Measurements from ENCODE around the gene USP35. TPM values are rescaled to one million over a fixed set of nuclear protein-coding genes. Genes with fewer than 3 reads are reported as not detected.

USP35 gene
- polyA plus RNA-seq, 3 donors: 0.42 to 7.6 (median 0.63) TPM

- Histone ChIP-seq H3K4me2 (replicated peaks; ENCODE audit: extremely low read depth, low read length, poor library complexity, severe bottlenecking) (no peak overlapping the region), H3K27me3 (ENCODE audit: control insufficient read depth in 2 of 2, insufficient read depth in 2 of 2, low read length in 2 of 2) (no peaks in the 10 kb centered on the region), H3K4me3 (replicated peaks in 1 of 3; ENCODE audit: low read depth in 2 of 3, low read length in 3 of 3) (no peak overlapping the region), H2AFZ (ENCODE audit: insufficient read depth, low read depth, low read length, poor library complexity, severe bottlenecking) (no peak overlapping the region), H3K4me1 (ENCODE audit: control insufficient read depth in 1 of 2, insufficient read depth in 2 of 2, low read length in 2 of 2) (no peaks in the 10 kb centered on the region), H3K9ac (ENCODE audit: insufficient read depth, low read length, poor library complexity, severe bottlenecking) (no peak overlapping the region), H3K79me2 (ENCODE audit: insufficient read depth, low read length) (no peaks in the 10 kb centered on the region), H3K9me3 (replicated peaks in 1 of 2; ENCODE audit: control insufficient read depth in 1 of 2, insufficient read depth in 1 of 2, low read length in 2 of 2) (no peaks in the 10 kb centered on the region), H4K20me1 (ENCODE audit: insufficient read depth, low read length) (no peaks in the 10 kb centered on the region), H3K36me3 (replicated peaks in 1 of 2; ENCODE audit: control insufficient read depth in 1 of 2, insufficient read depth in 2 of 2, low read length in 2 of 2) (no peaks in the 10 kb centered on the region), H3K27ac (ENCODE audit: low read depth in 1 of 2, low read length in 2 of 2) (no peak overlapping the region)
- Mint-ChIP-seq H3K4me1 (no peaks in the 10 kb centered on the region), H3K36me3 (no peaks in the 10 kb centered on the region), H3K27me3 (ENCODE audit: low read depth in 3 of 3) (peaks cover 4 to 8% (median 8%) of the 10 kb centered on the region in 3 donors), H3K4me3 (no peak overlapping the region), H3K27ac (no peak overlapping the region), H3K9me3 (peaks cover 0 to 2% (median 0%) of the 10 kb centered on the region in 7 donors)
- TF ChIP-seq CTCF (IDR thresholded peaks at IDR 0.05): no peak
- WGBS (ENCODE audit: insufficient coverage): 100% methylated on average over 1 of the region's 2 CpGs
- intact Hi-C loops (cut with micrococcal nuclease): no loop called here
- DNase-seq: no peak
Observed at GRCh38 chr11:78164471-78164870, 24.2 kb upstream of the USP35 start.

- Histone ChIP-seq H3K27me3 (ENCODE audit: control insufficient read depth in 2 of 2, insufficient read depth in 2 of 2, low read length in 2 of 2) (no peaks in the 10 kb centered on the region), H3K36me3 (replicated peaks in 1 of 2; ENCODE audit: control insufficient read depth in 1 of 2, insufficient read depth in 2 of 2, low read length in 2 of 2) (peaks cover under 1 to 2% of the 10 kb centered on the region in 2 donors), H3K9me3 (replicated peaks in 1 of 2; ENCODE audit: control insufficient read depth in 1 of 2, insufficient read depth in 1 of 2, low read length in 2 of 2) (no peaks in the 10 kb centered on the region), H2AFZ (ENCODE audit: insufficient read depth, low read depth, low read length, poor library complexity, severe bottlenecking) (no peak overlapping the region), H4K20me1 (ENCODE audit: insufficient read depth, low read length) (no peaks in the 10 kb centered on the region), H3K9ac (ENCODE audit: insufficient read depth, low read length, poor library complexity, severe bottlenecking) (no peak overlapping the region), H3K4me2 (replicated peaks; ENCODE audit: extremely low read depth, low read length, poor library complexity, severe bottlenecking) (no peak overlapping the region), H3K4me1 (ENCODE audit: control insufficient read depth in 1 of 2, insufficient read depth in 2 of 2, low read length in 2 of 2) (no peaks in the 10 kb centered on the region), H3K4me3 (replicated peaks in 1 of 3; ENCODE audit: low read depth in 2 of 3, low read length in 3 of 3) (no peak overlapping the region), H3K27ac (ENCODE audit: low read depth in 1 of 2, low read length in 2 of 2) (no peak overlapping the region), H3K79me2 (ENCODE audit: insufficient read depth, low read length) (no peaks in the 10 kb centered on the region)
- DNase-seq: no peak
- H3K4me1 Mint-ChIP-seq: no peaks in the 10 kb centered on the region
- H3K9me3 Mint-ChIP-seq: peaks cover 0 to 2% (median 0%) of the 10 kb centered on the region in 7 donors
- H3K36me3 Mint-ChIP-seq: peaks cover 6 to 7% of the 10 kb centered on the region in 2 donors
- no peak for TF ChIP-seq CTCF (IDR thresholded peaks at IDR 0.05)
- WGBS (ENCODE audit: insufficient coverage): 100% methylated on average over 2 of the region's 6 CpGs
- H3K4me3 Mint-ChIP-seq: no peak overlapping the region
- H3K27ac Mint-ChIP-seq: peak overlapping the region in 1 of 7 donors; percentile 17
- H3K27me3 Mint-ChIP-seq (ENCODE audit: low read depth in 3 of 3): peaks cover 3 to 8% (median 4%) of the 10 kb centered on the region in 3 donors
- intact Hi-C loops (cut with micrococcal nuclease): no loop called here
Observed at GRCh38 chr11:78166855-78167469, 21.8 kb upstream of the USP35 start.
